GM13977 (cell line): Measurements from ENCODE around the gene TIMP3.

ENCODE experiments used
- DNase-seq: peaks from one replicate; pipeline ENCODE4 v3.0.0; 2012; ENCODE audit warnings: low spot score
- CTCF ChIP-seq: IDR thresholded peaks from 2 replicates; pipeline ENCODE4 v1.5.1; 2012; ENCODE audit warnings: mild to moderate bottlenecking, control low read depth; ENCODE audit not compliant: insufficient read depth; ENCODE audit errors: extremely low read depth, missing control alignments
- in situ Hi-C: fragments of 300-500 bp; cut with MboI; formaldehyde crosslinking; loops from one replicate; pipeline ENCODE4 v1.12.0; 2022; ENCODE audit warnings: low sequenced_read_pairs, low pct_unique_long_range_greater_than_20kb, mixed read lengths, inconsistent platforms; ENCODE audit not compliant: unreplicated experiment

TIMP3 gene

DNA sequence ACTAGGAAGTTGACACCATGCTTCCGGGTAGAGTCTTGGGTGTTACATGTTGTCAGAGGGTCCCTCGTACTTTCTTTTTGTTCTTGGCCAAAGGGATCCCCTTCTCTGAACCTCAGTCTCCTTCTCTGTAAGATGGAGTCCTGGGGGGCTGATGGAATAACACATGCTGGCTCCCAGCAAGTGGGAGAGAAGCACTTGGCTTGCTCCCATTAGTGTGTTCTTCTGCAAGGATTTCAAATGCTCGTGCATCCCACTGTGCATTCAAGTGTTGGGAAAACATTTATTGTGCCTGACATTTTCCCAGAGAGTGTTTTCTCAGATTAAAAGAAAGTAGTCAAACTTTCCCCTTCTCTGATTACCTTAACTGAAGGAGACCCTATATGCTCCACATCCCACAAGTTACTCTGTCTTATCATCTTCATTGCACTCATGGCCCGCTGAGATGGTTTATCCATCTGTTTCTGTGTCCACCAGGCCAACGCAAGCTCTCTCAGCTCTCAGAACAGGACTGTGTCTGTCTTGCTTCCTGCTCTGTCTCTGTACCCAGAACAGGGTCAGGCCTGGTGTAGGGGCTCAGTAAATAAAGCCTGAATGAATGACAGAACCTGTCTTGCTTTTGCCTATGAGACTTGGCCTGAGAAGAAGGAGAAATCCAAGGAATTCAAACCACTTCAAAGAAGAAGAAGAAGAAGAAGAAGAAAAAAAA, 16.0 kb upstream of the TIMP3 start:
- in situ Hi-C loops: loop anchor here (25.0 kb wide), 1 partner anchor 123 kb away; no protein-coding TSS in a partner anchor
- no peak for DNase-seq
- no peak for TF ChIP-seq CTCF

- TF ChIP-seq CTCF: no peak
- in situ Hi-C loops: loop anchor here (25.0 kb wide), 1 partner anchor 124 kb away; no protein-coding TSS in a partner anchor
- DNase-seq: no peak
Measured at GRCh38 chr22:32786027-32786418, 15.5 kb upstream of the TIMP3 start.

GRCh38 chr22:32788904-32789624, 12.4 kb upstream of the TIMP3 start:
- in situ Hi-C loops: loop anchor here (25.0 kb wide), 1 partner anchor 127 kb away; no protein-coding TSS in a partner anchor
- no peak for DNase-seq
- TF ChIP-seq CTCF: no peak

DNA sequence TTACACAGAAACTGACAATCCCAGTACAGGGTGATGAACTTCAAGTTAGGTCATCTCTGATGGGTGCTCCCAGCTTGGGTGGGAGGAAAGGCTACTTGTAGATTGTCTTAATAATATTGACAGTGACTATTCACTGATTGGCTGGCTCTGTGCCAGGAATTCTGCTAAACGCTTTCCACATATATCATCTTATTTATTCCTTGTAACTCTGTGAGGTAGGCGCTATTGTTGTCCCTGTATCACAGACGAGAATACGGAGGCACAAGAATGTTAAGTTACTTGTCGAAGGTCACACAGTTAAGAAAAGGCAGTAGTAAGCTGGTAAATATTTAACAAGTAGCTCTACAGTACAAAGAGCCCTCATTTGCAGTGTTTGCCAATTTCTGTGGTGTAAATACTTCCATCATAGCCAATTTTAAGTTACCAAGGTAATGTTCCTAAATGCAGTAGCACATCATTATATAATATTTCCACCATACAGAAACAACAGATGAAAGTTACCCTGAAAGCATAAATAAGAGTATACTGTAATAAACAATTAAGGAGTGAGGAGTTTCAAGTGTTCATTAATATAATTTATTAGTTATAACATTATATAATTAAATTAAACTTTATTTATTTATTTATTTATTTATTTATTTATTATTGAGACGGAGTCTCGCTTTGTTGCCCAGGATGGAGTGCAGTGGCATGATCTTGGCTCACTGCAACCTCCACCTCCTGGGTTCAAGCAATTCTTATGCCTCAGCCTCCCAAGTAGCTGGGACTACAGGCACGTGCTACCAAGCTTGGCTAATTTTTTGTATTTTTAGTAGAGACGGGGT, 11.5 kb upstream of the TIMP3 start:
- in situ Hi-C loops: loop anchor here (10.0 to 25.0 kb wide), 2 partner anchors 128 to 265 kb away; no protein-coding TSS in a partner anchor
- DNase-seq: no peak
- no peak for TF ChIP-seq CTCF

GRCh38 chr22:32791056-32791455, 10.4 kb upstream of the TIMP3 start:
- TF ChIP-seq CTCF: no peak
- no peak for DNase-seq
- in situ Hi-C loops: loop anchor here (10.0 to 25.0 kb wide), 2 partner anchors 129 to 266 kb away; no protein-coding TSS in a partner anchor

DNA sequence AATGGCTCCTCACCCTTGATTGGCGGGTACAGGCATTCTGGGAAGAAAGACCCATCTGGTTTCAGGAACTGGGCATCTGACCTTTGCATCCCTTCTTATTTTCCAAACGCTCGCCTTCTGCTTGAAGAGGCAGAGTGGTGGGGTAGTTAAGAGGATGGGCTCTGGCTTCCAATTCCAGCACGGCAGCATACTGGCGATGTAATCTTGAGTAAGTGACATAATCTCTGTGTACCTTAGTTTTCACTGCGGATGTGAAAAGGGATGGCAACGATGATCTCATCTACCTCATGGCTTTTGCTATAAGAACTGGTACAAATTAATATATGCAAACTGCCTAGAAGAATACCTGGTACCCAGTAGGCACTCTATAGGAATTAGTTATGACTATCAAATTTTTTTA, 10.0 kb upstream of the TIMP3 start:
- in situ Hi-C loops: loop anchor here (10.0 to 25.0 kb wide), 2 partner anchors 129 to 267 kb away; no protein-coding TSS in a partner anchor

More for the DNA sequence above, 10.0 kb upstream of the TIMP3 start:
- TF ChIP-seq CTCF: no peak
- DNase-seq: no peak
